ENCODE data around the gene APP.
"Not testable (repeated sequence)": the region's sequence is repeated elsewhere in the genome, so short reads cannot be mapped to it uniquely, and the experiment has no call there.

The APP gene

GRCh38 chr21:26082549-26082948, 88.0 kb downstream of the APP start:
- H3K4me2 ChIP-seq (ENCODE audit: low read length), result no peak overlapping the region
- no peaks in the 10 kb centered on the region for H3K27me3 ChIP-seq (ENCODE audit: low read depth, low read length)
- no peaks in the 10 kb centered on the region for H3K9me3 ChIP-seq (ENCODE audit: insufficient read depth, low read length)
- H3K4me1 ChIP-seq (ENCODE audit: low read length), result no peaks in the 10 kb centered on the region
- no peak overlapping the region for H3K9ac ChIP-seq (ENCODE audit: low read length)
- no peak overlapping the region for H2AFZ ChIP-seq (ENCODE audit: low read depth, low read length)
- no peaks in the 10 kb centered on the region for H3K79me2 ChIP-seq (ENCODE audit: low read length)
- H3K36me3 ChIP-seq (replicated peaks; ENCODE audit: low read depth, low read length), result no peaks in the 10 kb centered on the region
- H3K27ac ChIP-seq (ENCODE audit: low read length), result no peak overlapping the region
- H3K4me3 ChIP-seq (ENCODE audit: low read length), result no peak overlapping the region
- H4K20me1 ChIP-seq (ENCODE audit: insufficient read depth, low read length), result no peaks in the 10 kb centered on the region
- TF ChIP-seq EZH2phosphoT487 (IDR thresholded peaks at IDR 0.05; ENCODE audit: low read depth) (no peak), CTCF (IDR thresholded peaks at IDR 0.05; ENCODE audit: low read depth, low read length) (no peak)

GRCh38 chr21:26081175-26081760, 89.3 kb downstream of the APP start:
- not testable (repeated sequence) for H4K20me1 ChIP-seq (ENCODE audit: insufficient read depth, low read length); H3K4me2 ChIP-seq (ENCODE audit: low read length); H3K9me3 ChIP-seq (ENCODE audit: insufficient read depth, low read length); H3K4me3 ChIP-seq (ENCODE audit: low read length); H2AFZ ChIP-seq (ENCODE audit: low read depth, low read length); H3K4me1 ChIP-seq (ENCODE audit: low read length); H3K36me3 ChIP-seq (replicated peaks; ENCODE audit: low read depth, low read length); H3K27ac ChIP-seq (ENCODE audit: low read length); H3K27me3 ChIP-seq (ENCODE audit: low read depth, low read length); H3K9ac ChIP-seq (ENCODE audit: low read length); H3K79me2 ChIP-seq (ENCODE audit: low read length)

- no peaks in the 10 kb centered on the region for H4K20me1 ChIP-seq (ENCODE audit: insufficient read depth, low read length)
- H3K79me2 ChIP-seq (ENCODE audit: low read length), result no peaks in the 10 kb centered on the region
- H2AFZ ChIP-seq (ENCODE audit: low read depth, low read length), result no peak overlapping the region
- no peak for TF ChIP-seq CTCF (IDR thresholded peaks at IDR 0.05; ENCODE audit: low read depth, low read length)
- TF ChIP-seq EZH2phosphoT487 (IDR thresholded peaks at IDR 0.05; ENCODE audit: low read depth), result no peak
- no peaks in the 10 kb centered on the region for H3K4me1 ChIP-seq (ENCODE audit: low read length)
- no peak overlapping the region for H3K4me3 ChIP-seq (ENCODE audit: low read length)
- H3K4me2 ChIP-seq (ENCODE audit: low read length), result no peak overlapping the region
- H3K9ac ChIP-seq (ENCODE audit: low read length), result no peak overlapping the region
- no peaks in the 10 kb centered on the region for H3K27me3 ChIP-seq (ENCODE audit: low read depth, low read length)
- no peaks in the 10 kb centered on the region for H3K36me3 ChIP-seq (replicated peaks; ENCODE audit: low read depth, low read length)
- no peak overlapping the region for H3K27ac ChIP-seq (ENCODE audit: low read length)
- H3K9me3 ChIP-seq (ENCODE audit: insufficient read depth, low read length), result no peaks in the 10 kb centered on the region
Observed at GRCh38 chr21:26080211-26080610, 90.4 kb downstream of the APP start.

DNA sequence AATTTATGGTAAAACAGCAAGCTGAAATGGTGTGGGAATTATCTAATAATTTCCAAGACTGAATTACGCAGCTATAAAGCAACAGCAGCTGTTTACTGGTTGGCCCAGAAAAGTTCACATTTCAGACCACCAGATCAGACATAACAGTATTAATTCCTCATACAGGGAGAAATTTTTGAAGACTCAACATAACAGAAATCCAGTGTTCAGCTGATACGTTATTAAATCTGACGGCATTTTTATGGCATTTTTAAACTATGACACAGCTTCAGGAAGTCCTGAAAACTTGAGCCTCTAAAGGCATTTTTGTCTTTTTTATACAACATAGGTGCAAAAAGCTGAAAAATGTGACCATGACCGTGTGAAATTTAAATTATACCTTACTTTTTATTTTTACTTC, 91.2 kb downstream of the APP start:
- Histone ChIP-seq H4K20me1 (ENCODE audit: insufficient read depth, low read length) (no peaks in the 10 kb centered on the region), H3K36me3 (replicated peaks; ENCODE audit: low read depth, low read length) (no peaks in the 10 kb centered on the region), H3K4me1 (ENCODE audit: low read length) (no peaks in the 10 kb centered on the region), H3K27ac (ENCODE audit: low read length) (no peak overlapping the region), H3K4me2 (ENCODE audit: low read length) (no peak overlapping the region), H3K4me3 (ENCODE audit: low read length) (no peak overlapping the region), H2AFZ (ENCODE audit: low read depth, low read length) (no peak overlapping the region), H3K9me3 (ENCODE audit: insufficient read depth, low read length) (no peaks in the 10 kb centered on the region), H3K9ac (ENCODE audit: low read length) (no peak overlapping the region), H3K79me2 (ENCODE audit: low read length) (no peaks in the 10 kb centered on the region), H3K27me3 (ENCODE audit: low read depth, low read length) (no peaks in the 10 kb centered on the region)
- TF ChIP-seq CTCF (IDR thresholded peaks at IDR 0.05; ENCODE audit: low read depth, low read length) (no peak), EZH2phosphoT487 (IDR thresholded peaks at IDR 0.05; ENCODE audit: low read depth) (no peak)

GRCh38 chr21:26077521-26077920, 93.0 kb downstream of the APP start:
- no peak overlapping the region for H3K9ac ChIP-seq (ENCODE audit: low read length)
- H2AFZ ChIP-seq (ENCODE audit: low read depth, low read length), result no peak overlapping the region
- TF ChIP-seq CTCF (IDR thresholded peaks at IDR 0.05; ENCODE audit: low read depth, low read length), result no peak
- TF ChIP-seq EZH2phosphoT487 (IDR thresholded peaks at IDR 0.05; ENCODE audit: low read depth), result no peak
- H4K20me1 ChIP-seq (ENCODE audit: insufficient read depth, low read length), result no peaks in the 10 kb centered on the region
- H3K4me1 ChIP-seq (ENCODE audit: low read length), result no peaks in the 10 kb centered on the region
- H3K9me3 ChIP-seq (ENCODE audit: insufficient read depth, low read length), result no peaks in the 10 kb centered on the region
- no peaks in the 10 kb centered on the region for H3K27me3 ChIP-seq (ENCODE audit: low read depth, low read length)
- H3K36me3 ChIP-seq (replicated peaks; ENCODE audit: low read depth, low read length), result no peaks in the 10 kb centered on the region
- no peak overlapping the region for H3K4me3 ChIP-seq (ENCODE audit: low read length)
- no peaks in the 10 kb centered on the region for H3K79me2 ChIP-seq (ENCODE audit: low read length)
- H3K4me2 ChIP-seq (ENCODE audit: low read length), result no peak overlapping the region
- no peak overlapping the region for H3K27ac ChIP-seq (ENCODE audit: low read length)

Data from OCI-LY3 (cell line).